Measurements from ENCODE around the gene DPEP3.
A peak's percentile ranks its signal among the peaks of the same experiment; 100 is the strongest.

The DPEP3 gene

GRCh38 chr16:67928561-67929364 is 51.5 kb downstream of the DPEP3 start:
- DNase-seq = peak; percentile 84

GRCh38 chr16:67928147-67928546 is 52.2 kb downstream of the DPEP3 start:
- DNase-seq = no peak

- DNase-seq = no peak
These were observed 53.0 kb downstream of the DPEP3 start for GRCh38 chr16:67927131-67927941.

GRCh38 chr16:67926181-67926750 is 54.0 kb downstream of the DPEP3 start:
- DNase-seq = no peak

Data from islet precursor cell (in vitro differentiated cells).